Smooth muscle cell (in vitro differentiated cells): ENCODE data around the gene SLC22A3. TPM values are rescaled to one million over a fixed set of nuclear protein-coding genes. Genes with fewer than 3 reads are reported as not detected.

ENCODE experiments used
- DNase-seq: peaks from one replicate; lab custom pipeline; 2025; ENCODE audit not compliant: unreplicated experiment; lab: John Stamatoyannopoulos, UW
- H2AFZ ChIP-seq: fragments of 200-600 bp; sonication (generic); 2 replicates; pipeline ENCODE4 v1.6.0; 2016; ENCODE audit warnings: antibody characterized with exemption, low read depth, mild to moderate bottlenecking
- H3F3A ChIP-seq: fragments of 200-600 bp; sonication (generic); 2 replicates; pipeline ENCODE4 v1.6.0; 2017; ENCODE audit warnings: antibody characterized with exemption, low read depth
- H3K27ac ChIP-seq: fragments of 200-600 bp; sonication (generic); 2 replicates; pipeline ENCODE4 v1.5.1; 2016; ENCODE audit warnings: low read depth, mild to moderate bottlenecking
- H3K27me3 ChIP-seq: fragments of 200-600 bp; sonication (generic); 2 replicates; pipeline ENCODE4 v1.6.1; 2016; ENCODE audit warnings: low read depth, mild to moderate bottlenecking
- H3K36me3 ChIP-seq: fragments of 200-600 bp; sonication (generic); 2 replicates; pipeline ENCODE4 v1.5.1; 2016; ENCODE audit warnings: low read depth
- H3K4me1 ChIP-seq: fragments of 200-600 bp; sonication (generic); 2 replicates; pipeline ENCODE4 v1.5.1; 2016; ENCODE audit warnings: low read depth
- H3K4me2 ChIP-seq: fragments of 200-600 bp; sonication (generic); 2 replicates; pipeline ENCODE4 v1.6.0; 2016; ENCODE audit warnings: mild to moderate bottlenecking
- H3K4me3 ChIP-seq: fragments of 200-600 bp; sonication (generic); 2 replicates; pipeline ENCODE4 v1.5.1; 2016; ENCODE audit warnings: mild to moderate bottlenecking
- H3K79me2 ChIP-seq: fragments of 200-600 bp; sonication (generic); 2 replicates; pipeline ENCODE4 v1.6.0; 2016; ENCODE audit warnings: low read depth, mild to moderate bottlenecking
- H3K9ac ChIP-seq: fragments of 200-600 bp; sonication (generic); 2 replicates; pipeline ENCODE4 v1.6.0; 2016; ENCODE audit warnings: low read depth
- H3K9me3 ChIP-seq: fragments of 200-600 bp; sonication (generic); replicated peaks from 2 replicates; pipeline ENCODE4 v1.5.1; 2016; ENCODE audit warnings: low read depth
- H4K20me1 ChIP-seq: fragments of 200-600 bp; sonication (generic); 2 replicates; pipeline ENCODE4 v1.6.0; 2016; ENCODE audit warnings: low read depth
- CTCF ChIP-seq: fragments of 200-600 bp; sonication (generic); IDR thresholded peaks from 2 replicates; pipeline ENCODE4 v1.5.1; 2017; ENCODE audit warnings: borderline replicate concordance, mild to moderate bottlenecking, antibody characterized with exemption; ENCODE audit not compliant: insufficient read depth, poor library complexity, severe bottlenecking
- WGBS: methylation state at CpG from one replicate; pipeline ENCODE4 v1.1.7; 2016; ENCODE audit warnings: low lambda C conversion rate; 5-methylcytosine and 5-hydroxymethylcytosine counted together
- polyA plus RNA-seq: library from polyadenylated mRNA; unstranded; fragments of >200 nt; fragmentation: Nextera tagmentation; extraction: Ambion mirVana; gene quantifications from 2 replicates; pipeline ENCODE4 v1.2.1, GENCODE V29; 2016
- total RNA-seq: library from RNA; depleted of rRNA; stranded (reverse); fragments of >200 nt; gene quantifications from 2 replicates; pipeline ENCODE4 v1.2.3, GENCODE V29; 2014

The SLC22A3 gene
- total and polyA plus RNA-seq, 2 experiments from 2014 or later, result 59.5 to 69.5 TPM

- peaks cover 21% of the 10 kb centered on the region for H3K36me3 ChIP-seq
- peaks cover 16% of the 10 kb centered on the region for H3K79me2 ChIP-seq
- H3K27me3 ChIP-seq, result no peaks in the 10 kb centered on the region
- H3K27ac ChIP-seq, result peak overlapping the region; percentile 61
- 42% methylated on average over 2 of the region's 2 CpGs for WGBS
- no peaks in the 10 kb centered on the region for H4K20me1 ChIP-seq
- H3K4me1 ChIP-seq, result no peaks in the 10 kb centered on the region
- no peak overlapping the region for H3K9ac ChIP-seq
- no peak overlapping the region for H2AFZ ChIP-seq
- no peaks in the 10 kb centered on the region for H3F3A ChIP-seq
- no peak overlapping the region for H3K4me3 ChIP-seq
- no peak for DNase-seq
- H3K9me3 ChIP-seq, result no peaks in the 10 kb centered on the region
- H3K4me2 ChIP-seq, result peak overlapping the region; percentile 33
- no peak for TF ChIP-seq CTCF
These were observed 52.3 kb downstream of the SLC22A3 start for GRCh38 chr6:160400446-160400845.

GRCh38 chr6:160408528-160408927, 60.4 kb downstream of the SLC22A3 start:
- Histone ChIP-seq H3K36me3 (peaks cover 29% of the 10 kb centered on the region), H3K27ac (no peak overlapping the region), H3K9me3 (no peaks in the 10 kb centered on the region), H2AFZ (no peak overlapping the region), H3K4me3 (no peak overlapping the region), H3K4me2 (no peak overlapping the region), H3F3A (no peaks in the 10 kb centered on the region), H3K79me2 (no peaks in the 10 kb centered on the region), H4K20me1 (no peaks in the 10 kb centered on the region), H3K9ac (no peak overlapping the region), H3K27me3 (no peaks in the 10 kb centered on the region), H3K4me1 (no peaks in the 10 kb centered on the region)
- no peak for DNase-seq
- WGBS, result 94% methylated on average over 5 of the region's 5 CpGs
- TF ChIP-seq CTCF, result no peak

- Histone ChIP-seq H3K27ac (no peak overlapping the region), H3K4me3 (no peak overlapping the region), H3F3A (no peaks in the 10 kb centered on the region), H3K4me2 (no peak overlapping the region), H3K9me3 (no peaks in the 10 kb centered on the region), H3K27me3 (no peaks in the 10 kb centered on the region), H4K20me1 (no peaks in the 10 kb centered on the region), H3K4me1 (no peaks in the 10 kb centered on the region), H3K36me3 (peaks cover 14% of the 10 kb centered on the region), H3K9ac (no peak overlapping the region), H3K79me2 (no peaks in the 10 kb centered on the region), H2AFZ (no peak overlapping the region)
- no peak for TF ChIP-seq CTCF
- WGBS, result 90% methylated on average over 2 of the region's 2 CpGs
- DNase-seq, result no peak
These were observed 64.8 kb downstream of the SLC22A3 start for GRCh38 chr6:160412993-160413392.

- no peak overlapping the region for H3K9ac ChIP-seq
- TF ChIP-seq CTCF, result no peak
- 90% methylated on average over 1 of the region's 1 CpG for WGBS
- H3K4me3 ChIP-seq, result no peak overlapping the region
- H3K36me3 ChIP-seq, result peaks cover 9% of the 10 kb centered on the region
- H3F3A ChIP-seq, result no peaks in the 10 kb centered on the region
- no peak overlapping the region for H3K27ac ChIP-seq
- no peaks in the 10 kb centered on the region for H3K27me3 ChIP-seq
- no peaks in the 10 kb centered on the region for H3K4me1 ChIP-seq
- DNase-seq, result no peak
- no peaks in the 10 kb centered on the region for H4K20me1 ChIP-seq
- no peak overlapping the region for H3K4me2 ChIP-seq
- H2AFZ ChIP-seq, result no peak overlapping the region
- H3K79me2 ChIP-seq, result no peaks in the 10 kb centered on the region
- H3K9me3 ChIP-seq, result no peaks in the 10 kb centered on the region
These were observed 69.0 kb downstream of the SLC22A3 start for GRCh38 chr6:160417146-160417545.
